Esophagus muscularis mucosa (tissue), 4 donors: ENCODE results near the gene RPS17. TPM values are rescaled to one million over a fixed set of nuclear protein-coding genes. Genes with fewer than 3 reads are reported as not detected.

Experiments used
- DNase-seq: peaks from one replicate; pipeline ENCODE4 v3.0.0-alpha.2; 2017; ENCODE audit errors: extremely low spot score
- H3K27ac ChIP-seq, 4 donors: fragments of 200-600 bp; sonication (generic); replicated peaks in 1 of 4; 1 replicate in 3 of 4; 2 replicates in 1 of 4; pipeline ENCODE4 v1.5.1; 2016 to 2019; ENCODE audit warnings: mild to moderate bottlenecking in 1 of 4
- H3K27me3 ChIP-seq, 4 donors: fragments of 200-600 bp; sonication (generic); one replicate each; pipeline versions ENCODE4 v1.5.1 to v1.6.0; 2016 to 2019
- H3K36me3 ChIP-seq, 4 donors: fragments of 200-600 bp; sonication (generic); one replicate each; pipeline ENCODE4 v1.5.1; 2016 to 2019
- H3K4me1 ChIP-seq, 4 donors: fragments of 200-600 bp; sonication (generic); one replicate each; pipeline ENCODE4 v1.5.1; 2016 to 2019
- H3K4me3 ChIP-seq, 4 donors: fragments of 200-600 bp; sonication (generic); 1 replicate in 2 of 4; 2 replicates in 2 of 4; pipeline ENCODE4 v1.5.1; 2016 to 2019; ENCODE audit warnings: mild to moderate bottlenecking in 4 of 4, moderate library complexity in 1 of 4
- H3K9me3 ChIP-seq, 4 donors: fragments of 200-600 bp; sonication (generic); 1 replicate in 3 of 4; 2 replicates in 1 of 4; pipeline ENCODE4 v1.5.1; 2016 to 2019
- EP300 ChIP-seq: sonication (generic); formaldehyde crosslinking; IDR thresholded peaks from one replicate; pipeline ENCODE4 v1.6.1; 2017; ENCODE audit warnings: antibody characterized with exemption
- POLR2A ChIP-seq: fragments of 450-650 bp; IDR thresholded peaks from one replicate; pipeline ENCODE4 v1.6.1; 2017; ENCODE audit warnings: antibody characterized with exemption, moderate library complexity, mild to moderate bottlenecking, low read depth
- POLR2AphosphoS5 ChIP-seq, 2 donors: sonication (generic); formaldehyde crosslinking; IDR thresholded peaks; one replicate each; pipeline ENCODE4 v1.6.1; 2017; ENCODE audit warnings: antibody characterized with exemption in 2 of 2
- WGBS: methylation state at CpG from one replicate; pipeline ENCODE4 v1.1.5; 2018; 5-methylcytosine and 5-hydroxymethylcytosine counted together
- intact Hi-C: fragments of 100-400 bp; cut with DNase I; formaldehyde crosslinking; loops from one replicate; pipeline ENCODE4 v1.15.1; 2023
- total RNA-seq, 4 donors: library from RNA; depleted of rRNA; stranded (reverse); fragments of >200 nt; gene quantifications; one replicate each; pipeline versions ENCODE4 v1.1.0 to v1.2.1, GENCODE V29; 2016
- TF ChIP-seq, protein P1 (sequence below), 3 experiments: fragments of 200-600 bp in 2 of 3; fragments of 450-650 bp in 1 of 3; sonication (generic) in 2 of 3; IDR thresholded peaks; one replicate each; pipeline ENCODE4 v1.5.1; 2017 to 2019; ENCODE audit warnings: antibody characterized with exemption in 3 of 3, mild to moderate bottlenecking in 2 of 3, moderate library complexity in 1 of 3

RPS17 gene
- total RNA-seq, 4 donors from 2014 or later, result 1,410 to 2,934 (median 1,998) TPM

- no peaks in the 10 kb centered on the region for H3K27me3 ChIP-seq
- DNase-seq, result no peak
- 47% methylated on average over 6 of the region's 7 CpGs for WGBS
- intact Hi-C loops, result no loop called here
- peak overlapping the region; percentile 49 to 68 (median 56) for H3K4me3 ChIP-seq
- TF ChIP-seq, protein P1, sequence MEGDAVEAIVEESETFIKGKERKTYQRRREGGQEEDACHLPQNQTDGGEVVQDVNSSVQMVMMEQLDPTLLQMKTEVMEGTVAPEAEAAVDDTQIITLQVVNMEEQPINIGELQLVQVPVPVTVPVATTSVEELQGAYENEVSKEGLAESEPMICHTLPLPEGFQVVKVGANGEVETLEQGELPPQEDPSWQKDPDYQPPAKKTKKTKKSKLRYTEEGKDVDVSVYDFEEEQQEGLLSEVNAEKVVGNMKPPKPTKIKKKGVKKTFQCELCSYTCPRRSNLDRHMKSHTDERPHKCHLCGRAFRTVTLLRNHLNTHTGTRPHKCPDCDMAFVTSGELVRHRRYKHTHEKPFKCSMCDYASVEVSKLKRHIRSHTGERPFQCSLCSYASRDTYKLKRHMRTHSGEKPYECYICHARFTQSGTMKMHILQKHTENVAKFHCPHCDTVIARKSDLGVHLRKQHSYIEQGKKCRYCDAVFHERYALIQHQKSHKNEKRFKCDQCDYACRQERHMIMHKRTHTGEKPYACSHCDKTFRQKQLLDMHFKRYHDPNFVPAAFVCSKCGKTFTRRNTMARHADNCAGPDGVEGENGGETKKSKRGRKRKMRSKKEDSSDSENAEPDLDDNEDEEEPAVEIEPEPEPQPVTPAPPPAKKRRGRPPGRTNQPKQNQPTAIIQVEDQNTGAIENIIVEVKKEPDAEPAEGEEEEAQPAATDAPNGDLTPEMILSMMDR (IDR thresholded peaks at IDR 0.05), result no peak
- peak overlapping the region; percentile 67 to 78 (median 76) for H3K27ac ChIP-seq
- peaks cover 0 to 4% (median 0%) of the 10 kb centered on the region in 4 donors for H3K36me3 ChIP-seq
- H3K4me1 ChIP-seq, result peaks cover 12 to 23% (median 19%) of the 10 kb centered on the region in 4 donors
- no peaks in the 10 kb centered on the region for H3K9me3 ChIP-seq
These were observed 30.7 kb upstream of the RPS17 start for GRCh38 chr15:82570721-82571508.

GRCh38 chr15:82569834-82570233 lies 29.6 kb upstream of the RPS17 start:
- Histone ChIP-seq H3K36me3 (peaks cover 0 to 4% (median 0%) of the 10 kb centered on the region in 4 donors), H3K4me1 (peaks cover 12 to 23% (median 19%) of the 10 kb centered on the region in 4 donors), H3K27me3 (no peaks in the 10 kb centered on the region), H3K27ac (no peak overlapping the region), H3K4me3 (no peak overlapping the region), H3K9me3 (no peaks in the 10 kb centered on the region)
- WGBS, result 88% methylated on average over 4 of the region's 4 CpGs
- intact Hi-C loops, result no loop called here
- TF ChIP-seq EP300 (no peak), POLR2AphosphoS5 (IDR thresholded peaks at IDR 0.05) (no peak), POLR2A (no peak)
- TF ChIP-seq, protein P1 (IDR thresholded peaks at IDR 0.05), result no peak
- no peak for DNase-seq

- H3K4me3 ChIP-seq, result no peak overlapping the region
- intact Hi-C loops, result no loop called here
- H3K9me3 ChIP-seq, result no peaks in the 10 kb centered on the region
- DNase-seq, result no peak
- H3K27ac ChIP-seq, result no peak overlapping the region
- 90% methylated on average over 5 of the region's 5 CpGs for WGBS
- peaks cover 12 to 23% (median 19%) of the 10 kb centered on the region in 4 donors for H3K4me1 ChIP-seq
- TF ChIP-seq POLR2A (no peak), POLR2AphosphoS5 (IDR thresholded peaks at IDR 0.05) (no peak), EP300 (no peak)
- TF ChIP-seq, protein P1 (IDR thresholded peaks at IDR 0.05), result no peak
- no peaks in the 10 kb centered on the region for H3K27me3 ChIP-seq
- peaks cover 0 to 6% (median 2%) of the 10 kb centered on the region in 4 donors for H3K36me3 ChIP-seq
These were observed 28.7 kb upstream of the RPS17 start for GRCh38 chr15:82568986-82569385.

DNA sequence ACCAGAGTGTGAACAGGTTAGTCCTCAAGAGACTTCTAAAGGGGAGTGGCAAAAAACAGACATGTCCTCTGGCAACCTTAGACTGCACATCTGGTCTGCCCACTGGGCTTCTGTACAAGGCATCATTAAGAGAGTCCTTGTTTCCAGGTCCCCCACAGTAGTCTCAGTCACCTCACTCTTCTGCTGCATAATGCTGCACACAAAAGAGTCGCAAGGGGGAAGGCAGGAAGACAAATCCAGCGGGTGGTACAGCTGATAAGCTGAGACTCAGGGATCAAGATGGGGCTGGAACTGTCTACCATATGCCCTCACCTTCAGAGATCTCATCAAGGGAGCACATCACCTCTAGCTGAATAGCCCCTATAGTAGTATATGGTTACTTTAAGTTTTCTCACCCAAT lies 27.4 kb upstream of the RPS17 start:
- Histone ChIP-seq H3K27ac (no peak overlapping the region), H3K27me3 (no peaks in the 10 kb centered on the region), H3K9me3 (no peaks in the 10 kb centered on the region), H3K36me3 (peaks cover 0 to 6% (median 2%) of the 10 kb centered on the region in 4 donors), H3K4me3 (no peak overlapping the region), H3K4me1 (peaks cover 12 to 23% (median 19%) of the 10 kb centered on the region in 4 donors)
- no peak for DNase-seq
- intact Hi-C loops, result no loop called here
- no peak for TF ChIP-seq POLR2AphosphoS5 (IDR thresholded peaks at IDR 0.05)
- TF ChIP-seq POLR2A, result no peak
- TF ChIP-seq, protein P1 (IDR thresholded peaks at IDR 0.05), result no peak
- TF ChIP-seq EP300, result no peak
- WGBS, result 85% methylated on average over 2 of the region's 2 CpGs

DNA sequence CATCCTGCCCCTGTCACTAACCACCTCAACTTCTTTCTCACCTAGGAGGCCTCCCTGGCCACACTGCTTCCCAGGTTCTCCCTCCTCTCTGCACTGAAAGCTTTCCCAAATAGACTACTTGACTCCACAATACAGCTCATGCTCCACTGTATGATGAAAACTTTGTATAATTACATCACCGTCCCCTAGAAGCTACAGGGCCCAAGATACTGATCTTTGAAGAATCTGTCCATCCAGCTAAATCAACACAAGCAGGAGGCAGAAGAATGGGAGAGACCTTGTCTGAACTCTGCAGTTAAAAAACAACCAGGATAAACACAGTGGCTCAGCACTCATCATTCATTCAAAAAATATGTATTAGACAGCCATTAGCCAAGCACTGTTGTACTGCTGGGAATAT lies 26.4 kb upstream of the RPS17 start:
- no peak for DNase-seq
- no peak overlapping the region for H3K27ac ChIP-seq
- intact Hi-C loops, result no loop called here

More for the DNA sequence above, 26.4 kb upstream of the RPS17 start:
- TF ChIP-seq POLR2A (no peak), POLR2AphosphoS5 (IDR thresholded peaks at IDR 0.05) (no peak), EP300 (no peak)
- TF ChIP-seq, protein P1 (IDR thresholded peaks at IDR 0.05), result no peak
- H3K4me1 ChIP-seq, result peaks cover 8 to 14% (median 12%) of the 10 kb centered on the region in 4 donors
- H3K4me3 ChIP-seq, result no peak overlapping the region
- peaks cover 0 to 6% (median 2%) of the 10 kb centered on the region in 4 donors for H3K36me3 ChIP-seq
- WGBS, result 93% methylated on average over 1 of the region's 1 CpG
- no peaks in the 10 kb centered on the region for H3K27me3 ChIP-seq
- H3K9me3 ChIP-seq, result no peaks in the 10 kb centered on the region
